DOHH2 (cell line): Measurements from ENCODE around the gene WNK4.

Experiments
- H3F3A ChIP-seq: fragments of 200-600 bp; sonication (generic), shearing (Covaris generic); 2 replicates; pipeline ENCODE4 v1.6.0; 2016; ENCODE audit warnings: antibody characterized with exemption, mild to moderate bottlenecking; ENCODE audit not compliant: control insufficient read depth, insufficient read depth
- H3K27ac ChIP-seq: fragments of 200-600 bp; sonication (generic); 2 replicates; pipeline ENCODE4 v1.5.1; 2014; ENCODE audit warnings: low read depth, mild to moderate bottlenecking, low read length, moderate library complexity
- H3K27me3 ChIP-seq: fragments of 200-600 bp; sonication (generic); 2 replicates; pipeline ENCODE4 v1.6.1; 2014; ENCODE audit warnings: mild to moderate bottlenecking, low read length, mixed read lengths; ENCODE audit not compliant: control insufficient read depth
- H3K36me3 ChIP-seq: fragments of 200-600 bp; sonication (generic); 2 replicates; pipeline ENCODE4 v1.6.1; 2014; ENCODE audit warnings: mild to moderate bottlenecking, low read length, moderate library complexity, mixed read lengths; ENCODE audit not compliant: control insufficient read depth
- H3K4me1 ChIP-seq: fragments of 200-600 bp; sonication (generic); 2 replicates; pipeline ENCODE4 v1.6.1; 2014; ENCODE audit warnings: mild to moderate bottlenecking, low read length, mixed read lengths; ENCODE audit not compliant: control insufficient read depth
- H3K4me2 ChIP-seq: fragments of 200-600 bp; sonication (generic); 2 replicates; pipeline ENCODE4 v1.6.0; 2014; ENCODE audit warnings: mild to moderate bottlenecking, low read length, moderate library complexity
- H3K4me3 ChIP-seq: fragments of 200-600 bp; sonication (generic); 2 replicates; pipeline ENCODE4 v1.5.1; 2014; ENCODE audit warnings: mild to moderate bottlenecking, low read length, mixed read lengths
- H3K79me2 ChIP-seq: fragments of 200-600 bp; sonication (generic); 2 replicates; pipeline ENCODE4 v1.6.1; 2014; ENCODE audit warnings: mild to moderate bottlenecking, low read length, mixed read lengths; ENCODE audit not compliant: control insufficient read depth
- H3K9me2 ChIP-seq: fragments of 200-600 bp; sonication (generic); replicated peaks from 2 replicates; pipeline ENCODE4 v1.6.1; 2014; ENCODE audit warnings: mild to moderate bottlenecking, low read length, mixed read lengths; ENCODE audit not compliant: control insufficient read depth
- H3K9me3 ChIP-seq: fragments of 200-600 bp; sonication (generic); 2 replicates; pipeline ENCODE4 v1.6.1; 2014; ENCODE audit warnings: antibody characterized with exemption, low read length, mixed read lengths; ENCODE audit not compliant: control insufficient read depth, insufficient read depth
- H4K20me1 ChIP-seq: fragments of 200-600 bp; sonication (generic); 2 replicates; pipeline ENCODE4 v1.6.0; 2014; ENCODE audit warnings: low read depth, mild to moderate bottlenecking, antibody characterized with exemption, low read length, moderate library complexity; ENCODE audit not compliant: control insufficient read depth, insufficient read depth
- EZH2phosphoT487 ChIP-seq: fragments of 200-600 bp; sonication (generic); IDR thresholded peaks from 2 replicates; pipeline ENCODE4 v1.6.1; 2017; ENCODE audit warnings: borderline replicate concordance, mild to moderate bottlenecking, antibody characterized with exemption, low read length, moderate library complexity, mixed read lengths
- TF ChIP-seq, protein P1 (sequence below): fragments of 200-600 bp; sonication (generic); IDR thresholded peaks from one replicate; pipeline ENCODE4 v1.5.1; 2014; ENCODE audit warnings: antibody characterized with exemption, mild to moderate bottlenecking, low read depth, low read length; ENCODE audit not compliant: poor library complexity, severe bottlenecking

The WNK4 gene

DNA sequence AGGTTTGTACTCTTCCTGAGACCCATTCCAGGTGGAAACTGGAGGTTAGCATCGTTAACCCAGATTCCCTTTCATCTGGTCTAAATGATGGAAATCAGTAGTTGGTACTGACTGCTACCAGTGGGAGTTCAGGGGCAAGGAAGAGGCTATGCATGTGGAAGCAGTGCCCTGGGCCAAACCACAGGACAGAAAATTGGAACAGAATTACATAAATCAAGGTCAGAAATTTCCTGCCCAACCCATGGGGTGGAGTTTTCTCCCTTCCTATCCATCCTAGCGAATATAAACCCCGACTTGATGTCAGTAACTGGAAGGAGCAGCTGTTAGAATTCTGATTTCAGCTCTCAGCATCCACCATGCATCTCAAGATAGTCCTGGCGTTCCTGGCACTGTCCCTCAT, 63.9 kb downstream of the WNK4 start, which contains the start of gene AOC2:
AOC2 (plus strand) TSS at position 310 of the 400 bp plus-strand sequence; CDS start at position 357, 47 bp downstream.
- Histone ChIP-seq H3K4me3 (no peak within 1 kb of the TSS), H3K4me2 (no peak within 1 kb of the TSS), H3K9me2 (no peaks in the 10 kb centered on the region), H4K20me1 (peaks cover 4% of the 10 kb centered on the region; the same call in 1 of the 2 replicates), H3K79me2 (no peaks in the 10 kb centered on the region), H3K27me3 (no peaks in the 10 kb centered on the region), H3K27ac (no peak within 1 kb of the TSS), H3K9me3 (no peaks in the 10 kb centered on the region), H3K36me3 (peaks cover 55% of the 10 kb centered on the region), H3K4me1 (no peaks in the 10 kb centered on the region), H3F3A (peaks cover 17% of the 10 kb centered on the region)
- TF ChIP-seq, protein P1, sequence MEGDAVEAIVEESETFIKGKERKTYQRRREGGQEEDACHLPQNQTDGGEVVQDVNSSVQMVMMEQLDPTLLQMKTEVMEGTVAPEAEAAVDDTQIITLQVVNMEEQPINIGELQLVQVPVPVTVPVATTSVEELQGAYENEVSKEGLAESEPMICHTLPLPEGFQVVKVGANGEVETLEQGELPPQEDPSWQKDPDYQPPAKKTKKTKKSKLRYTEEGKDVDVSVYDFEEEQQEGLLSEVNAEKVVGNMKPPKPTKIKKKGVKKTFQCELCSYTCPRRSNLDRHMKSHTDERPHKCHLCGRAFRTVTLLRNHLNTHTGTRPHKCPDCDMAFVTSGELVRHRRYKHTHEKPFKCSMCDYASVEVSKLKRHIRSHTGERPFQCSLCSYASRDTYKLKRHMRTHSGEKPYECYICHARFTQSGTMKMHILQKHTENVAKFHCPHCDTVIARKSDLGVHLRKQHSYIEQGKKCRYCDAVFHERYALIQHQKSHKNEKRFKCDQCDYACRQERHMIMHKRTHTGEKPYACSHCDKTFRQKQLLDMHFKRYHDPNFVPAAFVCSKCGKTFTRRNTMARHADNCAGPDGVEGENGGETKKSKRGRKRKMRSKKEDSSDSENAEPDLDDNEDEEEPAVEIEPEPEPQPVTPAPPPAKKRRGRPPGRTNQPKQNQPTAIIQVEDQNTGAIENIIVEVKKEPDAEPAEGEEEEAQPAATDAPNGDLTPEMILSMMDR = no peak
- TF ChIP-seq EZH2phosphoT487 = no peak

GRCh38 chr17:42844761-42845555, 64.5 kb downstream of the WNK4 start:
- H3K4me2 ChIP-seq = no peak overlapping the region
- peaks cover 4% of the 10 kb centered on the region; the same call in 1 of the 2 replicates for H4K20me1 ChIP-seq
- H3K36me3 ChIP-seq = peaks cover 51% of the 10 kb centered on the region
- no peaks in the 10 kb centered on the region for H3K9me2 ChIP-seq
- no peak for TF ChIP-seq EZH2phosphoT487
- H3K4me3 ChIP-seq = no peak overlapping the region
- peaks cover 17% of the 10 kb centered on the region for H3F3A ChIP-seq
- no peaks in the 10 kb centered on the region for H3K4me1 ChIP-seq
- H3K79me2 ChIP-seq = no peaks in the 10 kb centered on the region
- no peaks in the 10 kb centered on the region for H3K9me3 ChIP-seq
- H3K27me3 ChIP-seq = no peaks in the 10 kb centered on the region
- H3K27ac ChIP-seq = no peak overlapping the region

DNA sequence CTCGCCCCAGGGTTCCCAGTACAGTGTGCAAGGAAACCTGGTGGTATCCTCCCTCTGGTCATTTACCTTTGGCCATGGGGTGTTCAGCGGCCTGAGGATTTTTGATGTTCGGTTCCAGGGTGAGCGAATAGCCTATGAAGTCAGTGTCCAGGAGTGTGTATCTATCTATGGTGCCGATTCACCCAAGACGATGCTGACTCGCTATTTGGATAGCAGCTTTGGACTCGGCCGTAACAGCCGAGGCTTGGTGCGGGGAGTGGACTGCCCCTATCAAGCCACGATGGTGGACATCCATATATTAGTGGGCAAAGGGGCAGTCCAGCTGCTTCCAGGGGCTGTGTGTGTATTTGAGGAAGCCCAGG, 65.1 kb downstream of the WNK4 start:
- Histone ChIP-seq H4K20me1 (peaks cover 4% of the 10 kb centered on the region; the same call in 1 of the 2 replicates), H3K27ac (no peak overlapping the region), H3K36me3 (peaks cover 48% of the 10 kb centered on the region), H3K9me3 (no peaks in the 10 kb centered on the region), H3K27me3 (no peaks in the 10 kb centered on the region), H3K4me1 (no peaks in the 10 kb centered on the region), H3F3A (peaks cover 19% of the 10 kb centered on the region), H3K9me2 (no peaks in the 10 kb centered on the region), H3K4me3 (no peak overlapping the region), H3K79me2 (no peaks in the 10 kb centered on the region), H3K4me2 (no peak overlapping the region)
- TF ChIP-seq EZH2phosphoT487 = no peak
- TF ChIP-seq, protein P1 = no peak

GRCh38 chr17:42845918-42846593, 65.6 kb downstream of the WNK4 start:
- no peaks in the 10 kb centered on the region for H3K27me3 ChIP-seq
- H3K4me3 ChIP-seq = no peak overlapping the region
- TF ChIP-seq, protein P1 = no peak
- no peak for TF ChIP-seq EZH2phosphoT487
- H3K36me3 ChIP-seq = peaks cover 45% of the 10 kb centered on the region
- no peaks in the 10 kb centered on the region for H3K79me2 ChIP-seq
- peaks cover 4% of the 10 kb centered on the region; the same call in 1 of the 2 replicates for H4K20me1 ChIP-seq
- H3K27ac ChIP-seq = no peak overlapping the region
- H3F3A ChIP-seq = peaks cover 21% of the 10 kb centered on the region
- H3K4me2 ChIP-seq = no peak overlapping the region
- H3K9me3 ChIP-seq = no peaks in the 10 kb centered on the region
- no peaks in the 10 kb centered on the region for H3K9me2 ChIP-seq
- no peaks in the 10 kb centered on the region for H3K4me1 ChIP-seq
